ENCODE measurements around the gene CYP2C8.
"Not testable (repeated sequence)": the region's sequence is repeated elsewhere in the genome, so short reads cannot be mapped to it uniquely, and the experiment has no call there.

Gene CYP2C8

GRCh38 chr10:95069286-95069685 lies at the start of gene CYP2C8:
CYP2C8 (minus strand) TSS chr10:95069497; CDS start chr10:95069402, 95 bp downstream.
- no peak for DNase-seq (ENCODE audit: low read depth)

GRCh38 chr10:95116869-95117269 lies 47.6 kb upstream of the CYP2C8 start:
- no peak for DNase-seq (ENCODE audit: low read depth)

GRCh38 chr10:95110823-95111222 lies 41.5 kb upstream of the CYP2C8 start:
- DNase-seq (ENCODE audit: low read depth) = not testable (repeated sequence)

GRCh38 chr10:95097805-95098204 lies 28.5 kb upstream of the CYP2C8 start:
- DNase-seq (ENCODE audit: low read depth) = no peak

GRCh38 chr10:95096143-95096542 lies 26.8 kb upstream of the CYP2C8 start:
- DNase-seq (ENCODE audit: low read depth) = no peak

- DNase-seq (ENCODE audit: low read depth) = not testable (repeated sequence)
These were observed 10.3 kb upstream of the CYP2C8 start for GRCh38 chr10:95079626-95080025.

- no peak for DNase-seq (ENCODE audit: low read depth)
These were observed 8.3 kb upstream of the CYP2C8 start for GRCh38 chr10:95077556-95077955.

- DNase-seq (ENCODE audit: low read depth) = no peak
These were observed 1.9 kb upstream of the CYP2C8 start for GRCh38 chr10:95071107-95071660.

GRCh38 chr10:95064125-95064524 lies 5.2 kb downstream of the CYP2C8 start:
- not testable (repeated sequence) for DNase-seq (ENCODE audit: low read depth)

- DNase-seq (ENCODE audit: low read depth) = no peak
These were observed 12.4 kb downstream of the CYP2C8 start for GRCh38 chr10:95056744-95057363.

GRCh38 chr10:95049919-95050318 lies 19.4 kb downstream of the CYP2C8 start:
- DNase-seq (ENCODE audit: low read depth) = no peak

GRCh38 chr10:95048206-95048605 lies 21.1 kb downstream of the CYP2C8 start:
- no peak for DNase-seq (ENCODE audit: low read depth)

- no peak for DNase-seq (ENCODE audit: low read depth)
These were observed 30.0 kb downstream of the CYP2C8 start for GRCh38 chr10:95039281-95039680.

GRCh38 chr10:95035332-95036295 lies 33.7 kb downstream of the CYP2C8 start:
- DNase-seq (ENCODE audit: low read depth) = no peak

GRCh38 chr10:95034401-95034800 lies 34.9 kb downstream of the CYP2C8 start:
- DNase-seq (ENCODE audit: low read depth) = no peak

- no peak for DNase-seq (ENCODE audit: low read depth)
These were observed 37.6 kb downstream of the CYP2C8 start for GRCh38 chr10:95031656-95032055.

- DNase-seq (ENCODE audit: low read depth) = no peak
These were observed 42.8 kb downstream of the CYP2C8 start for GRCh38 chr10:95026461-95026860.

- no peak for DNase-seq (ENCODE audit: low read depth)
These were observed 71.5 kb downstream of the CYP2C8 start for GRCh38 chr10:94997741-94998174.

- no peak for DNase-seq (ENCODE audit: low read depth)
These were observed 76.5 kb downstream of the CYP2C8 start for GRCh38 chr10:94992811-94993210.

- DNase-seq (ENCODE audit: low read depth) = no peak
These were observed 77.9 kb downstream of the CYP2C8 start for GRCh38 chr10:94991243-94991888.

GRCh38 chr10:94989192-94989591 lies 80.1 kb downstream of the CYP2C8 start:
- no peak for DNase-seq (ENCODE audit: low read depth)
